ENCODE data around the gene MRPL34.
A peak's percentile ranks its signal among the peaks of the same experiment; 100 is the strongest.

MRPL34 gene

GRCh38 chr19:17330262-17331044 lies 24.8 kb downstream of the MRPL34 start:
- no CpG with 5 or more reads among the region's 24 CpGs for WGBS (ENCODE audit: insufficient coverage, insufficient read length)
- H3K27me3 ChIP-seq (ENCODE audit: control insufficient read depth, insufficient read depth, low read length) = no peaks in the 10 kb centered on the region
- H3K4me1 ChIP-seq (ENCODE audit: control insufficient read depth, insufficient read depth, low read length) = peaks cover 13% of the 10 kb centered on the region
- H3K4me3 ChIP-seq (ENCODE audit: low read length) = no peak overlapping the region
- H3K9me3 ChIP-seq (ENCODE audit: control insufficient read depth, insufficient read depth, low read length) = no peaks in the 10 kb centered on the region
- H3K27ac ChIP-seq (ENCODE audit: low read length) = no peak overlapping the region
- H3K36me3 ChIP-seq (ENCODE audit: control insufficient read depth, insufficient read depth, low read length) = no peaks in the 10 kb centered on the region; the same call in 1 of the 2 replicates
- DNase-seq (ENCODE audit: low read depth, low spot score) = no peak

- Histone ChIP-seq H3K36me3 (ENCODE audit: control insufficient read depth, insufficient read depth, low read length) (no peaks in the 10 kb centered on the region; the same call in 1 of the 2 replicates), H3K27me3 (ENCODE audit: control insufficient read depth, insufficient read depth, low read length) (no peaks in the 10 kb centered on the region), H3K27ac (ENCODE audit: low read length) (no peak overlapping the region), H3K4me3 (ENCODE audit: low read length) (no peak overlapping the region), H3K4me1 (ENCODE audit: control insufficient read depth, insufficient read depth, low read length) (peaks cover 13% of the 10 kb centered on the region), H3K9me3 (ENCODE audit: control insufficient read depth, insufficient read depth, low read length) (no peaks in the 10 kb centered on the region)
- no peak for DNase-seq (ENCODE audit: low read depth, low spot score)
- no CpG with 5 or more reads among the region's 13 CpGs for WGBS (ENCODE audit: insufficient coverage, insufficient read length)
Observed at GRCh38 chr19:17331045-17331558, 25.4 kb downstream of the MRPL34 start.

- DNase-seq (ENCODE audit: low read depth, low spot score) = no peak
- H3K9me3 ChIP-seq (ENCODE audit: control insufficient read depth, insufficient read depth, low read length) = no peaks in the 10 kb centered on the region
- H3K4me3 ChIP-seq (ENCODE audit: low read length) = no peak overlapping the region
- H3K4me1 ChIP-seq (ENCODE audit: control insufficient read depth, insufficient read depth, low read length) = peaks cover 6% of the 10 kb centered on the region; the same call in 1 of the 2 replicates
- no peaks in the 10 kb centered on the region for H3K36me3 ChIP-seq (ENCODE audit: control insufficient read depth, insufficient read depth, low read length)
- H3K27ac ChIP-seq (ENCODE audit: low read length) = no peak overlapping the region
- H3K27me3 ChIP-seq (ENCODE audit: control insufficient read depth, insufficient read depth, low read length) = no peaks in the 10 kb centered on the region
- WGBS (ENCODE audit: insufficient coverage, insufficient read length) = no CpG with 5 or more reads among the region's 8 CpGs
Observed at GRCh38 chr19:17332360-17332676, 26.6 kb downstream of the MRPL34 start.

GRCh38 chr19:17332677-17333581 lies 27.3 kb downstream of the MRPL34 start:
- Histone ChIP-seq H3K9me3 (ENCODE audit: control insufficient read depth, insufficient read depth, low read length) (no peaks in the 10 kb centered on the region), H3K4me3 (ENCODE audit: low read length) (no peak overlapping the region), H3K27ac (ENCODE audit: low read length) (no peak overlapping the region), H3K4me1 (ENCODE audit: control insufficient read depth, insufficient read depth, low read length) (peaks cover 5% of the 10 kb centered on the region; the same call in 1 of the 2 replicates), H3K27me3 (ENCODE audit: control insufficient read depth, insufficient read depth, low read length) (no peaks in the 10 kb centered on the region), H3K36me3 (ENCODE audit: control insufficient read depth, insufficient read depth, low read length) (no peaks in the 10 kb centered on the region)
- WGBS (ENCODE audit: insufficient coverage, insufficient read length) = no CpG with 5 or more reads among the region's 45 CpGs
- DNase-seq (ENCODE audit: low read depth, low spot score) = no peak

- H3K4me1 ChIP-seq (ENCODE audit: control insufficient read depth, insufficient read depth, low read length) = peaks cover 9% of the 10 kb centered on the region; the same call in 1 of the 2 replicates
Observed at GRCh38 chr19:17333611-17334413, 28.1 kb downstream of the MRPL34 start.

GRCh38 chr19:17334414-17335409 lies 29.0 kb downstream of the MRPL34 start, which contains the start of gene ANO8:
TSS of gene ANO8 (minus strand) at chr19:17334855. CDS start at chr19:17334670, 185 bp downstream.
- WGBS (ENCODE audit: insufficient coverage, insufficient read length) = no CpG with 5 or more reads among the region's 86 CpGs
- peaks cover 5% of the 10 kb centered on the region; the same call in 1 of the 2 replicates for H3K4me1 ChIP-seq (ENCODE audit: control insufficient read depth, insufficient read depth, low read length)
- no peaks in the 10 kb centered on the region for H3K36me3 ChIP-seq (ENCODE audit: control insufficient read depth, insufficient read depth, low read length)
- H3K27ac ChIP-seq (ENCODE audit: low read length) = no peak within 1 kb of the TSS
- DNase-seq (ENCODE audit: low read depth, low spot score) = peak; percentile 99
- no peaks in the 10 kb centered on the region for H3K27me3 ChIP-seq (ENCODE audit: control insufficient read depth, insufficient read depth, low read length)
- H3K4me3 ChIP-seq (ENCODE audit: low read length) = peak within 1 kb of the TSS; percentile 79
- H3K9me3 ChIP-seq (ENCODE audit: control insufficient read depth, insufficient read depth, low read length) = no peaks in the 10 kb centered on the region

More at GRCh38 chr19:17333611-17334413, 28.1 kb downstream of the MRPL34 start:
- H3K4me3 ChIP-seq (ENCODE audit: low read length) = peak overlapping the region; percentile 79
- H3K27me3 ChIP-seq (ENCODE audit: control insufficient read depth, insufficient read depth, low read length) = no peaks in the 10 kb centered on the region
- H3K9me3 ChIP-seq (ENCODE audit: control insufficient read depth, insufficient read depth, low read length) = no peaks in the 10 kb centered on the region
- DNase-seq (ENCODE audit: low read depth, low spot score) = no peak
- H3K36me3 ChIP-seq (ENCODE audit: control insufficient read depth, insufficient read depth, low read length) = no peaks in the 10 kb centered on the region
- WGBS (ENCODE audit: insufficient coverage, insufficient read length) = no CpG with 5 or more reads among the region's 52 CpGs
- no peak overlapping the region for H3K27ac ChIP-seq (ENCODE audit: low read length)

- peaks cover 5% of the 10 kb centered on the region; the same call in 1 of the 2 replicates for H3K4me1 ChIP-seq (ENCODE audit: control insufficient read depth, insufficient read depth, low read length)
- no peak overlapping the region for H3K4me3 ChIP-seq (ENCODE audit: low read length)
- H3K27me3 ChIP-seq (ENCODE audit: control insufficient read depth, insufficient read depth, low read length) = no peaks in the 10 kb centered on the region
- H3K27ac ChIP-seq (ENCODE audit: low read length) = no peak overlapping the region
- H3K36me3 ChIP-seq (ENCODE audit: control insufficient read depth, insufficient read depth, low read length) = no peaks in the 10 kb centered on the region
- WGBS (ENCODE audit: insufficient coverage, insufficient read length) = no CpG with 5 or more reads among the region's 10 CpGs
- no peak for DNase-seq (ENCODE audit: low read depth, low spot score)
- H3K9me3 ChIP-seq (ENCODE audit: control insufficient read depth, insufficient read depth, low read length) = no peaks in the 10 kb centered on the region
Observed at GRCh38 chr19:17335575-17335974, 29.9 kb downstream of the MRPL34 start.

GRCh38 chr19:17336872-17337674 lies 31.4 kb downstream of the MRPL34 start, which contains the start of gene GTPBP3:
TSS of gene GTPBP3 (plus strand) at chr19:17337553. CDS start at chr19:17337612, 59 bp downstream.
- WGBS (ENCODE audit: insufficient coverage, insufficient read length) = no CpG with 5 or more reads among the region's 41 CpGs
- Histone ChIP-seq H3K27me3 (ENCODE audit: control insufficient read depth, insufficient read depth, low read length) (no peaks in the 10 kb centered on the region), H3K9me3 (ENCODE audit: control insufficient read depth, insufficient read depth, low read length) (no peaks in the 10 kb centered on the region), H3K27ac (ENCODE audit: low read length) (no peak within 1 kb of the TSS), H3K36me3 (ENCODE audit: control insufficient read depth, insufficient read depth, low read length) (peaks cover 6% of the 10 kb centered on the region; the same call in 1 of the 2 replicates), H3K4me3 (ENCODE audit: low read length) (peak within 1 kb of the TSS; percentile 74), H3K4me1 (ENCODE audit: control insufficient read depth, insufficient read depth, low read length) (peaks cover 5% of the 10 kb centered on the region; the same call in 1 of the 2 replicates)
- peak; percentile 99 for DNase-seq (ENCODE audit: low read depth, low spot score)
